HG03439 (cell line): ENCODE data around the gene KIAA1755.

Experiments used
- ATAC-seq: cut with Tn5 transposase; IDR thresholded peaks from one replicate; pipeline ENCODE4 v1.9.1; 2021; ENCODE audit warnings: mild to moderate bottlenecking, moderate library complexity; ENCODE audit not compliant: unreplicated experiment

The KIAA1755 gene

DNA sequence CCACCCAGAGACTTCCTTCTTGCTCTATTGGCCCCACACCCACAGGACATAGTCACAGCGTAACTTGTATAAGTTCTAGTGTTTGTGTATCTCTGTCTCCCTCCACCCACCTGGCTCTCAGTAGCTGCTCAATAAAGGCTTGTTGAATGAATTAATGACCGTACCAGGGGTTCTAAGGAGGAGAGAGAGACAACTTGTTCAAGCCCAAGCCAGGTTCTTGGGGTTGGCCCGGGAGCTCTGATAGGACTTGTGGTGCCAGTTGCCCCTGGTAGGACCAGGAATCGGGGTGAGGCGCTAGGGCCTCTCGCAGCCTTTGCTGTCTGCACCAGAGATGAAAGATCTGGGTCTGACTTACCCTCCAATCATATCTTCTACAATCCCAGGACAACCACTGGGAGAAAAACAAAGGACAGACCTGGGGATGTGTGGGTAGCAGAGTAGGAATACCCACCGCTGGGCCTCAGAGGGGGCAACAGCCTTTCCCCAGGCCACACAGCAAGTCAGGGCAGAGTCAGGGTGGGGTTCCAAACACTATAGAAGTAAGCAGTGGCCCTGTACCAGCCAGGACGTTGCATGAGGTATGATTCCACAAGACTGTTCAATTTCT lies 90.2 kb downstream of the KIAA1755 start:
- ATAC-seq, result no peak

DNA sequence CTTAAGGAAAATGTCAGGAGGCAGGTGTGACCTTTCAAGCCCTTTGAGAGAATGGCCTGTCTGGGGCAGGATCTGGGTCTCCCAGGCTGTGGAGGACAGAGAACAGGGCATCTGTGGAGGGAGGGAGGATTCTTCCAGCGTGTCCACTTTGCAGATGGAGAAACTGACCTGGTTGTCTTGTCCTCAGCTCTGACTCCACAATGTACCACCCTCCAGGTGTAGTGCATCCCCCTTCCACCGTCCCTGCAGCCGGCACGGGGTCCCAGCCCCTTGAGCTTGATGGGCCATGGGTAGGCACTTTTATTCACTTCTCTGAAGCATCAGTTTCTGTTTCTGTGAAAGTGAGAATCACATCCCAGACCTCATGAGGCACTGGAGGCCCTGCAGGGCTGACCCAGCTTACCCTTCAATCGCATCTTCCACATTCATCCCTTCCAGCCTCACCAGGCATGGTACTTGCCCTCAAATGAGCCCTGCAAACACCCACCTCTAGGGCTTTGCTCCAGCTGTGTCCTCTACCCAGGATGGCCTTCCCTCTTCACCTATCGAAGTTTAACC lies 90.8 kb downstream of the KIAA1755 start:
- ATAC-seq, result no peak

DNA sequence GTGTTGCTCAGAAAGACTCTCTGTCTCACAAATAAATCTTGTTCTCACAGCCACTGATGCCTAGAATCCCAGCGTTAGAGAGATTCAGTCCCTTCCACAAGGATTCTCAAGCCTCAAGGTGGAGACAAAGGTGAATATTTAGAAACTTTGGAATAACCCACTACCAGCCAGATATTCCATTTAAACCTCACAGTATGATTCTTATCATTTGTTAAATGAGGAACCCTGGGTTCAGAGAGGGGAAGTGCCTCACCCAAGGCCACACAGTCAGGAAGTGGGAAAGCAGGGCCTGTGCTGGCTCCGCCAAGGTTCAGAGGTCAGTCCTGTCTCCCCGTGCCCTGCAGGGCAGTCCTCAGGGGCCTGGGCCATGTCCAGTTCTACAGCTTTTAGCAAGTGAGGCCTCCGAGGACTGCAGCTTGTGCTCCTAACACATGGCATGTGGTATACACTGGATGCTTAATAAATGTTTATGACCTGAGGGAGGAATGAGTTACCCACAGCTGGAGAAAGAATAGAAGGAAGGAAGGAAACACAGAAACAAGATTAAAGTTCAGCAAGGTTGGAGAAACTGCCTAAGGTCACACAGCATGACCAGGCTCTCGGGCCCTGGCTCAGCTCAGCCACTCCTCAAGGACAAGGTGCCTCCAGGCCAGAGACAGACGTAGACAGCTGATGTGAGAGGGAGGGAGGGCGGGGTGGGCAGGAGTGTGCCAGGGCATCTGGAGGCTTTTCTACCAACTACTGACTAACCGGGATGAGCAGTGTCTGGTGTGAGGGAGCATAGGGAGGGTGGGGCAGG lies 91.5 kb downstream of the KIAA1755 start:
- no peak for ATAC-seq

DNA sequence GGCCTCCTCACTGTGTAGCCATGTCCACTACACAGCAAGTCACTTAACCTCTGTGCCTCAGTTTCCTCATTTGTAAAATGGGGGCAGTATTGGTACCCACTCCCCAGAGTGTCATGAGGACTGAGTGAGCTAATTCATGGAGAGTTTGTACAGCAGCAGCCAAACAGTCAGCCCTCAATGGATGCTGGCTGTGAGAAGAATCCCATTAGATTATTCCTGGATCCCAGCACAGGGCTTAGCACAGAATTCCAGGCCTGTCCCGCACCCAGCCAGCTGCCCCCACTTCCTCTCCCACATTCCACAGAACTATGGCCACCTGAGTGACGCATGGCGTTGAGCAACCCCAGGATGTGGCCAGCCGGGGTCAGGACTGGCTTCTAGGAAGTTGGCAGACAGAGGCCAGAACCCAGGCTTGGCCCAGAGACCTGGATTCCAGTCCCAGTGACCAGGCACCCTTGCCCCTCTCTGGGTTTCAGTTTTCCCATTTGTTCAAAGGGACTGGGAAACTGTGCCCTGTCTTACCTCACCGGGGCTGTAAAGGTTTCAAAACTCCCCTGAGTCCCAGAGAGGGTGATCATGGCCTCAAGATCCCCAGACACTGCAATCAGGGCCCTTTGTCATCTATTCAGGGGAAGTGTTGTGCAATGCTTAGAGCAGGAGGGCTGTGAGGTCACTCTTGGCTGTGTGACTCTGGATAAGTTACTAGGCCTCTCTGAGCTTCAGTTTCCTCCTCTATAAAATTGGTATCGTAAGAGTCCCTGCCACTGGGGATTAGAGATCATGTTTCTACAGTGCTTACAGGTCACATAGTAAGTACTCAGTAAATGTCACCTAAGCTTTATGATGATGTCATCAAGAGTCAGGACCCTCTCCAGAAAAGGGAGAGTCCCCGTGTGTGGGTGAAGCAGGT lies 92.4 kb downstream of the KIAA1755 start:
- no peak for ATAC-seq

DNA sequence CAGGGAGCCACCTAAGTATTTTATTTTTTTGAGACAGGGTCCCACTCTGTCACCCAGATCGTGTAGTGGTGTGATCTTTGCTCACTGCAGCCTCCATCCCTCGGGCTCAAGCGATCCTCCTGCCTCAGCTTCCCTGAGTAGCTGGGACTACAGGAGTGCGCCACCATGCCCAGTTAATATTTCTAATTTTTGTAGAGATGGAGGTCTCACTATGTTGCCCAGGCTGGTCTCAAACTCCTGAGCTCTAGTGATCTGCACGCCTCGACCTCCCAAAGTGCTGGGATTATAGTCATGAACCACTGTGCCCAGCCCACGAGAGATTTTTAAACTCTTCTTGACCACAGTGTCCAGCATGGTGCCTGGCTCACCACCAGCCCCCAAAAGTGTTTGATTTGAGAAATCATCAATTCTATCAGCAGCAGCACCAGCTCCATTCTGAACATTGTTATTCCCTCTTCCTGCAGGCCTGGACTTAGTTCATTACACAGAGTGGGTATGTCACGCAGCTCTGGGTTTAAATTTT lies 93.1 kb downstream of the KIAA1755 start:
- no peak for ATAC-seq

DNA sequence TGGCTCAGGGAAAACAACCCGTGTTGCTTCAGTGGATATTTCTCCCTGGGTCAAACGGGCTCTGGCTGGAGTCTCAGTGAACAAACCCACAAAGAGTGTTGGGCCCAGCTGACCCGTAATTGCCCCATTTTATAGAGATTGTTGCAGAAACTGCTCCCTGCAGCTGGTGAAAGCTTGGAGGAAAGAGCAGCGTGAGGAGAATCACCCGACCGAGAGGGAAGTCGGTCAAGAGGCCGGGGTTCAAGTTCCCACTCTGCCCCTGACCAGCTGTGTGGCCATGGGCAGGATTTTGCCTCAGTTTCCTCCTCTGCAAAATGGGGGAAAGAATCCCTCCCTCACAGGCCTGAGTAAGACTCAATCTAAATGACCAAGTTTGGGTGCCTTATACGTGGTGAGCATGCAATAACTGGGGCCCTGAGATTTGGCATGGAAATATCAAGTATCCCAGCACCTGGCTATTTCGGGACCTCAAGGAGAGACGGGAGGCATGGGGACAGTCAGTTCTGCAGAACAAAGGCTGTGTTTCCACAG lies 93.8 kb downstream of the KIAA1755 start:
- no peak for ATAC-seq

DNA sequence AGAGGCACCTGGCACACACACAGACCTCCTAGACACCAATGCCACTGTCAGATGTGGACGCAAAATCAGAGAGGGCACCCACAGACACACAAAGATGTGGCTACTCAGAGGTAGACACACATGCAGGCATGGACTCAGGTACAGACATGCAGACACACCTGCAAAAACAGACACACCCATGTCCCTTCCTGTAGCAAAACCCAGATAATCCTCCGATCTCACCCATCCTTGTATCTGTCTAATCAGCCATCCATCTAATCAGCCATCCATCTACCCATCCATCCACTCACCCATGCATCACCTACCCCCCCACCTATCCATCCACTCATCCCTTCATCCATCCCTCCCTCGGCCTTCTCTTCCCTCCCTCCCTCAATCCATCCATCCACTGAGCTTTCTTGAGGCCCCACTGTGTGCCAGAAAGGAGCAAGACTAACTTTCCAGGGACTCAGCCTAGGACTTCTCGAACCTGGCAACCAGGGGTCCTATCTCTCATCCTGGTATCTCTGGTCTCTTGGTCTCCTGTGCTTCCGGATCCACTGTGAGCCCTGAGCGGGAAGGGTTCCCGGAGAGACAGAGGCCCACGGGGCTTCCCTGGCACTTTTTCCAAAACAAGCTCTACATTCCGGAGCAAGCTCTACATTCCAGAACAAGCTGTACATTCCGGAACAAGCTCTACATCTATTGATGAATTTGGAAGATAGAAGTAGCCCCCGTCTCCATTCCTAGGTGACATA lies 94.4 kb downstream of the KIAA1755 start:
- no peak for ATAC-seq

DNA sequence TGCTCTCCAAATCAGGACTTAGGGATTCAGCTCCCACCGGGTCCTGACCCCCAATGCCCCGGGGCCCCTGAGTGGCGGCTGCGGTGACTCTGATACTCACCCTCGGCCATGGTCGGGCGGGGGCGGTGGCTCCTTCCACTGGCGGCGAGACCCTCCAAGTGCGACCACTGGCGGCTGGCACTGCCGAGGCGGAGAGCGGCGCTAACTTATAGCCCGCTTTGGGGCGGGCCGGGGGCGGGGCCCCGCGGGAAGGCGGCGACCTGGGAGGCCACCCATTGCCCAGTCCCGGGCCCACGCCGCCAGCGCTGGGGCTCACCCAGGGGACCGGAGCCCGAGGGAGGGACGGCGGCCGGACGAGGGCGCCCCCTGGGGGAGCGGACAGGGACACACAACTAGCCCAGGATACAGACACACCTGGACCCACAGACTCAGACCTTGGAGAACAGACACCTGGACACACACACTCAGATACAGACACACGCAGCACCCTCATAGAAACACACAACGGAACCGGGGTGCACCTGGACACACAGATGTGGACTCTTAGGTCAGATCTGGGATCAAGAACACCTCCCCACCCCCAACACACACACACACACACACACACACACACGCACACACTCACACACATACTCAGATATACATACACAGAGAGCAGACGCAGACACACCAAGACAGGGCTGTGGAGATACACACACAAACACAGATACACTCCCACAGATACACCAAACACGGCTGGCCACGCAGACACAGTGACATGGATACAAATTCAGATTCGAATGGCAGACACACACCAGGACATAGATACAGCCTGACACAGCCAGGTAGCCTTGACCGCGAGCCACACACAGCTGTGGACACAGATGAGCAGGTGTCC lies 95.2 kb downstream of the KIAA1755 start, which contains the start of gene TGM2:
TGM2 (minus strand) TSS at position 182 of the 877 bp plus-strand sequence; CDS start at position 110, 72 bp downstream.
- ATAC-seq, result peak; percentile 64

DNA sequence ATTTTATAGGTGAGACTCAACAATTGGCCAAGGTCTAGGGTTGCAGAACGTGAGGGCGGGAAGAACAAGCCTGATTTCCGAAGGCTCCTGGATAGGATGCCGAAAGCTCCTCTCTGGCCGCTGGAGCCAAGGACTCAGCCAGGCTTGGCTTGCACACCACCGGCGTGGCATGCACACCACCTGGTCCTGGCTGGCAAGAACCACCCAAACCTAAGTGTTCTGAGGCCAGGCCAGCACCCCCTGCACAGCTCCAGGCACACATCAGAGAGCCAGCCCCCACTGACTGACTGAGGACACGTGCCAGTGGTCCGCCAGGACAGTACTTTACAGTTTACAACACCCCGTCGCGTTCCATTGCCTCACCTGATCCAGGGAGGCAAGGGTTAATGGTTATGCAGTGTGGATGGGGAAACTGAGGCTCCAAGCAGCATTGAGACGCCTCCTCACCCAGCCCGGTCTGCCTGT lies 95.9 kb downstream of the KIAA1755 start:
- no peak for ATAC-seq

DNA sequence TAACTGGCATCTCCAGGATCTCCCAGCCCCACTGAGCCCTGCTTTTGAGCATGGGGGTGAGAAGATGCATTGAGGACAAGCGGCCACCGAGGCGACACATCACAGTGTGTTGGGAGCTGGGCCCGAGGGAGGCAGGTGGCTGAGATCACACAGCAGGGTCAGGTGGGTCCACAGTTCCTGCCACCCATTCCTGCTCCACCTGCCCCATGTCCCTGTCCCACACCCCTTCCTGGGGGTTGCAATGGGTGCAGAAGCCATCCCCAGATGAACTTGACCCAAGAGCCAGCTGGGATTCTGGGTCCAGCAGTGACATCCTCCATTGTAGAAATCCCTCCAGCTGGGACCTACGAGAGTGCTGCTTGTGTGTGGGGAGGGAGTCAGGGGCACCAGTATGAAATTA lies 96.5 kb downstream of the KIAA1755 start:
- no peak for ATAC-seq

DNA sequence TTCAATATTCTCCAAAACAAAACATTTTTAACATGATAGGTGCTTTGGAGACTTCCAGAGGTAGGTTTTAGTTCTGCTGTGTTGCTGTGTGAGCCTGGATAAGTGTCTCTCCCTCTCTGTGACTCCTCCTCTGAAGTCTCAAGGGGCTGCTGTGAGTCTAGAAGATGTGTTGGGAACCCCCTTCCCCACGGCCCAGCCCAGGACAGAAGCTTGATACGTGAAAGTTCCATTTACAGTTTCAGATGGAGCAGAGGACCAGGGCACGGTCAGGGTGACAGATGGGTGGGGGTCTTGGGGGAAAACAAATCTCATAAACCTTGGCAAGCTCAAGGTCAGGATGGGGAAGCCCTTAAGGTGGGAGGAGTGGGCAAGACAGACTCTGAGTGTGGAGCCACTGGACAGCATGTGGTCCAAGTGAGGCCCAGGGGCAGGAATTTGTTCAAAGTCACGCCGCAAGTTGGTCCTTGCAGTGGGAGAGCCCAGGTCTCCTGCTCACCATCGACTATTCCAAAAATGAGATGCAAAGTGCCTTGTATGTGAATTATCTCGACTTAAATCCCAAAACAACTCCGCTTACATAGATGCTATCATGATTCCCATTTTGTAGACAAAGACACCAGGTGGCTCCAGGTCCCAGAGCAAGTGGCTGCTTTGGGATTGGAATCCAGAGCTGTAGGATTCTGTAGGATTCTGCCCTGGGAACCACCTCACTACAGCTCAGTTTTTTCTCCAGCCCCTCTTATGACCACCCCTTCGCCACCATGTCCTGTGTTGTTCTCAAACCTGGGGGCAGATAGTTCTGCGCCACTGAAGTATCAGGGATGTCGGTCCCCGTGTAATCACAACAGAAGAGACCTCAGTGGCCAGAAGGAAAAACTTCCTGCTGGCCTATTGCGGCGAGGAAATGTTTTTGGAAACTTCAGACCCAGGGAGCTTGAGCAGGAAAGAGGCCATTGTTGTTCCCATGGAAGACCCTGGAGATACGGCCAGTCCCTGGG lies 97.4 kb downstream of the KIAA1755 start:
- no peak for ATAC-seq

DNA sequence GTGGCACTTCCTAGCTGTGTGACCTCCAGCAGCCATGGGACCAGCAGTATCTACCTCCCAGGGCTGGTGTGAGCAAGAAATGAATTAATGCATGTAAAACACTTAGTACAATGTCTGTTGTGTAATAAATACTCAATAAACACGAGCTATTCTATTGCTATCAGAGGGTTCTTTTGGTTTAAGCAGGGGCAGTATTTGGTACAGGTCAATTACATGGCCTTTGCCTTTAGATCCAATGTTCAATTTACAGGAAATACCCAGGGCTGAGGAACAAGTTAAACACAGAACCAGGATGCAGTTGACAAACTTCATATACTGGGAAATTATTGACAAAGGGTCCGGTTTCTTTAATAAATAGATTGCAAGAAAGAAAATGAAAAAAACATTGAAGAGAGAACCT lies 98.4 kb downstream of the KIAA1755 start:
- no peak for ATAC-seq

DNA sequence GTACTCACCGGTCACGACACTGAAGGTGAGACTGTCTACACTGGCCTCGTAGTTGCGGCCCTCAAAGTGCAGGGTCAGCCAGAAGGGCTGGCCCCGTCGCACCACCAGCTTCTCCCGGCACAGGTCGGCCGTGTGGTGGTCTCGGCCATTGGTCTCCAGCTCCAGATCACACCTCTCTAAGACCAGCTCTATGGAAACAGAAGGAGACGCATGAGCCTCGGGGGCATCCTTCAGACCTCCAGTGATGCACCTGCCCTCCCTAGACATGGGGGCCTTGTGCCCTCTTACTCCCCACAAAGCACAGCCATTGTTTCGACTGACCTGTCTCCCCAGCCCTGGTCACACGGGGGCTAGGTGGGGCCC lies 99.1 kb downstream of the KIAA1755 start:
- ATAC-seq, result no peak
